B cell (primary cell): Measurements from ENCODE around the gene CASKIN2. TPM values are rescaled to one million over a fixed set of nuclear protein-coding genes. Genes with fewer than 3 reads are reported as not detected.

Source experiments
- ATAC-seq: fragments of 200-7000 bp; cut with Tn5 transposase; one replicate; pipeline ENCODE4 v1.10.0; 2021; ENCODE audit warnings: low read depth, mild to moderate bottlenecking, moderate number of reproducible peaks, moderate library complexity
- CTCF ChIA-PET: fragments of 350-600 bp; sonication (Branson Sonifier 250); formaldehyde crosslinking; loops from one replicate; lab custom pipeline; 2021; ENCODE audit warnings: antibody characterized with exemption, inconsistent platforms; lab: Charles Lee
- POLR2A ChIA-PET: fragments of 350-600 bp; sonication (Branson Sonifier 250); formaldehyde crosslinking; loops from one replicate; lab custom pipeline; 2021; ENCODE audit warnings: antibody characterized with exemption; lab: Charles Lee
- DNase-seq: peaks from one replicate; pipeline ENCODE4 v3.0.0; 2013
- H2AFZ ChIP-seq: 2 replicates; pipeline ENCODE4 v1.6.1; 2012; ENCODE audit warnings: mild to moderate bottlenecking, low read depth, low read length; ENCODE audit not compliant: insufficient read depth, poor library complexity, severe bottlenecking
- H3K27ac ChIP-seq, 2 donors: 1 replicate in 1 of 2; 2 replicates in 1 of 2; pipeline ENCODE4 v1.5.1; 2012 to 2013; ENCODE audit warnings: low read length in 2 of 2, mild to moderate bottlenecking in 2 of 2, moderate library complexity in 1 of 2
- H3K27me3 ChIP-seq, 4 experiments: fragments of 200-600 bp in 1 of 4; sonication (generic) in 1 of 4; replicated peaks in 1 of 4; 1 replicate in 2 of 4; 2 replicates in 2 of 4; pipeline versions ENCODE4 v1.6.1 to v1.7.0; 2013 to 2016; ENCODE audit warnings: low read length in 3 of 4, mild to moderate bottlenecking in 2 of 4, mixed read lengths in 1 of 4, moderate library complexity in 1 of 4; ENCODE audit not compliant: insufficient read depth in 4 of 4, control insufficient read depth in 3 of 4; ENCODE audit errors: control extremely low read depth in 1 of 4
- H3K36me3 ChIP-seq, 2 experiments: replicated peaks in 1 of 2; 1 replicate in 1 of 2; 2 replicates in 1 of 2; pipeline versions ENCODE4 v1.6.1 to v1.7.1; 2013; ENCODE audit warnings: low read length in 1 of 2; ENCODE audit not compliant: insufficient read depth in 2 of 2, control insufficient read depth in 1 of 2; ENCODE audit errors: control extremely low read depth in 1 of 2, extremely low read depth in 1 of 2
- H3K4me1 ChIP-seq, 2 donors: fragments of 200-600 bp in 1 of 2; sonication (generic) in 1 of 2; 1 replicate in 1 of 2; 2 replicates in 1 of 2; pipeline versions ENCODE4 v1.5.1 to v1.6.1; 2013 to 2017; ENCODE audit warnings: low read length in 2 of 2; ENCODE audit not compliant: control insufficient read depth in 2 of 2, insufficient read depth in 2 of 2
- H3K4me2 ChIP-seq: replicated peaks from 2 replicates; pipeline ENCODE3; 2012; ENCODE audit warnings: mild to moderate bottlenecking, low read depth, low read length; ENCODE audit not compliant: poor library complexity, severe bottlenecking
- H3K4me3 ChIP-seq, 5 experiments: fragments of 200-600 bp in 1 of 5; sonication (generic) in 1 of 5; 1 replicate in 3 of 5; 2 replicates in 2 of 5; pipeline versions ENCODE4 v1.5.1 to v1.7.0; 2011 to 2016; ENCODE audit warnings: low read length in 4 of 5, mild to moderate bottlenecking in 4 of 5, low read depth in 2 of 5, control low read depth in 1 of 5, moderate library complexity in 1 of 5; ENCODE audit not compliant: insufficient read depth in 1 of 5; ENCODE audit errors: control extremely low read depth in 1 of 5, extremely low read depth in 1 of 5
- H3K79me2 ChIP-seq: fragments of 200-600 bp; sonication (generic); one replicate; pipeline ENCODE4 v1.6.0; 2016; ENCODE audit warnings: low read length; ENCODE audit not compliant: control insufficient read depth, insufficient read depth
- H3K9ac ChIP-seq: fragments of 200-600 bp; sonication (generic); 2 replicates; pipeline ENCODE4 v1.6.1; 2017; ENCODE audit warnings: mild to moderate bottlenecking, low read length, moderate library complexity
- H3K9me3 ChIP-seq, 3 donors: one replicate each; pipeline versions ENCODE4 v1.6.1 to v1.7.1; 2013; ENCODE audit warnings: low read length in 2 of 3; ENCODE audit not compliant: control insufficient read depth in 2 of 3, insufficient read depth in 1 of 3; ENCODE audit errors: control extremely low read depth in 1 of 3
- H4K20me1 ChIP-seq: 2 replicates; pipeline ENCODE4 v1.6.0; 2012; ENCODE audit warnings: mild to moderate bottlenecking, low read length; ENCODE audit not compliant: insufficient read depth, control insufficient read depth, poor library complexity, severe bottlenecking
- H3K27ac Mint-ChIP-seq: one replicate; pipeline ENCODE4 v1.8.0; 2021; ENCODE audit warnings: mixed read lengths
- H3K27me3 Mint-ChIP-seq: one replicate; pipeline ENCODE4 v1.8.0; 2021; ENCODE audit warnings: mixed read lengths
- H3K4me1 Mint-ChIP-seq: one replicate; pipeline ENCODE4 v1.8.0; 2021; ENCODE audit warnings: mixed read lengths
- H3K4me3 Mint-ChIP-seq: one replicate; pipeline ENCODE4 v1.8.0; 2021; ENCODE audit warnings: mixed read lengths
- H3K9me3 Mint-ChIP-seq: one replicate; pipeline ENCODE4 v1.8.0; 2022; ENCODE audit warnings: mixed read lengths; ENCODE audit not compliant: insufficient read depth
- CTCF ChIP-seq: fragments of 200-600 bp; IDR thresholded peaks from one replicate; pipeline ENCODE4 v1.8.0; 2022; ENCODE audit warnings: antibody characterized with exemption, mild to moderate bottlenecking
- EZH2 ChIP-seq: IDR thresholded peaks from 2 replicates; pipeline ENCODE4 v1.6.1; 2012; ENCODE audit warnings: borderline replicate concordance, low read depth, mild to moderate bottlenecking, moderate library complexity, low read length; ENCODE audit not compliant: insufficient read depth, poor library complexity, severe bottlenecking
- WGBS: methylation state at CpG from one replicate; pipeline ENCODE4 v1.1.5; 2013; ENCODE audit warnings: missing lambda C conversion rate; ENCODE audit not compliant: insufficient coverage; 5-methylcytosine and 5-hydroxymethylcytosine counted together
- intact Hi-C: fragments of 100-400 bp; cut with micrococcal nuclease; formaldehyde crosslinking; loops from one replicate; pipeline ENCODE4 v1.10.0; 2022
- polyA plus RNA-seq: library from polyadenylated mRNA; depleted of rRNA; stranded (reverse); fragments of >200 nt; gene quantifications from 2 replicates; pipeline ENCODE4 v1.2.3, GENCODE V29; 2012
- total RNA-seq, 2 donors: library from RNA; stranded (reverse); fragments of 120-200 nt in 1 of 2; gene quantifications; 1 replicate in 1 of 2; 2 replicates in 1 of 2; pipeline versions ENCODE4 v1.2.3 to v1.2.4, GENCODE V29; 2013 to 2022

CASKIN2 gene
- total and polyA plus RNA-seq, 2 donors (not counting 1 experiment from before 2014, with no cell fraction given), result 0.37 to 1.00 TPM

GRCh38 chr17:75454193-75454592, 61.1 kb downstream of the CASKIN2 start:
- Mint-ChIP-seq H3K4me3 (no peak overlapping the region), H3K27me3 (no peaks in the 10 kb centered on the region), H3K4me1 (peaks cover 34% of the 10 kb centered on the region), H3K9me3 (no peaks in the 10 kb centered on the region), H3K27ac (no peak overlapping the region)
- peaks cover 22% of the 10 kb centered on the region for H3K79me2 ChIP-seq
- CTCF ChIA-PET, result interaction anchor here (1.3 to 1.5 kb wide), 2 partner anchors 10 to 294 kb away, joined by 5 read pairs; no protein-coding TSS in a partner anchor
- H3K27me3 ChIP-seq, result no peaks in the 10 kb centered on the region
- no peak for ATAC-seq
- H4K20me1 ChIP-seq, result no peaks in the 10 kb centered on the region
- peaks cover 14 to 16% of the 10 kb centered on the region in 2 donors for H3K4me1 ChIP-seq
- no peak overlapping the region for H3K27ac ChIP-seq
- H3K4me2 ChIP-seq, result no peak overlapping the region
- TF ChIP-seq CTCF, result no peak
- no peak for TF ChIP-seq EZH2
- intact Hi-C loops, result no loop called here
- POLR2A ChIA-PET, result no interaction called here
- no peaks in the 10 kb centered on the region for H3K9me3 ChIP-seq
- H3K4me3 ChIP-seq, result no peak overlapping the region
- DNase-seq, result no peak
- no peak overlapping the region for H2AFZ ChIP-seq
- no peak overlapping the region for H3K9ac ChIP-seq
- no peaks in the 10 kb centered on the region for H3K36me3 ChIP-seq

GRCh38 chr17:75450270-75450669, 65.1 kb downstream of the CASKIN2 start:
- Histone ChIP-seq H3K9me3 (no peaks in the 10 kb centered on the region), H3K36me3 (no peaks in the 10 kb centered on the region), H3K27me3 (no peaks in the 10 kb centered on the region), H3K4me1 (no peaks in the 10 kb centered on the region), H3K9ac (no peak overlapping the region), H3K4me2 (no peak overlapping the region), H3K27ac (no peak overlapping the region), H2AFZ (no peak overlapping the region), H3K79me2 (no peaks in the 10 kb centered on the region), H4K20me1 (no peaks in the 10 kb centered on the region), H3K4me3 (no peak overlapping the region)
- H3K27me3 Mint-ChIP-seq, result no peaks in the 10 kb centered on the region
- no peak overlapping the region for H3K27ac Mint-ChIP-seq
- no peaks in the 10 kb centered on the region for H3K9me3 Mint-ChIP-seq
- H3K4me1 Mint-ChIP-seq, result peaks cover 9% of the 10 kb centered on the region
- ChIA-PET CTCF (no interaction called here), POLR2A (no interaction called here)
- 100% methylated on average over 3 of the region's 4 CpGs for WGBS
- intact Hi-C loops, result no loop called here
- TF ChIP-seq EZH2, result no peak
- no peak for TF ChIP-seq CTCF
- H3K4me3 Mint-ChIP-seq, result no peak overlapping the region
- DNase-seq (no peak), ATAC-seq (no peak)

Other genes with a start within 250 kb of the CASKIN2 start
- 40.0 and 41.5 TPM in 2 replicates for gene MIF4GD, start 244.3 kb downstream of the CASKIN2 start, total RNA-seq
- 60.2 and 87.4 TPM in 2 replicates for gene MIF4GD, start 244.3 kb downstream of the CASKIN2 start, polyA plus RNA-seq
- 46.4 and 52.3 TPM in 2 replicates for gene SLC25A19, start 226.1 kb downstream of the CASKIN2 start, total RNA-seq
- gene SLC25A19, start 226.1 kb downstream of the CASKIN2 start, polyA plus RNA-seq, result 34.5 and 36.8 TPM in 2 replicates
- 219 and 224 TPM in 2 replicates for gene GRB2, start 109.9 kb downstream of the CASKIN2 start, total RNA-seq
- gene GRB2, start 109.9 kb downstream of the CASKIN2 start, polyA plus RNA-seq, result 114 and 152 TPM in 2 replicates
- gene TMEM94, start 58.9 kb downstream of the CASKIN2 start, total RNA-seq, result 112 and 139 TPM in 2 replicates
- gene TMEM94, start 58.9 kb downstream of the CASKIN2 start, polyA plus RNA-seq, result 140 and 158 TPM in 2 replicates
- gene TSEN54, start 991 bp upstream of the CASKIN2 start, total RNA-seq, result 29.7 and 33.0 TPM in 2 replicates
- 26.3 and 45.9 TPM in 2 replicates for gene TSEN54, start 991 bp upstream of the CASKIN2 start, polyA plus RNA-seq
- gene LLGL2, start 10.2 kb upstream of the CASKIN2 start, total RNA-seq, result 39.7 and 40.6 TPM in 2 replicates
- gene LLGL2, start 10.2 kb upstream of the CASKIN2 start, polyA plus RNA-seq, result 35.3 and 52.0 TPM in 2 replicates
- 452 and 460 TPM in 2 replicates for gene MYO15B, start 72.3 kb upstream of the CASKIN2 start, total RNA-seq
- 619 and 1,019 TPM in 2 replicates for gene MYO15B, start 72.3 kb upstream of the CASKIN2 start, polyA plus RNA-seq
- 0.61 and 0.62 TPM in 2 replicates for gene SMIM5, start 117.9 kb upstream of the CASKIN2 start, total RNA-seq
- 4.9 and 7.6 TPM in 2 replicates for gene SMIM5, start 117.9 kb upstream of the CASKIN2 start, polyA plus RNA-seq
- 56.6 and 58.5 TPM in 2 replicates for gene RECQL5, start 151.6 kb upstream of the CASKIN2 start, total RNA-seq
- 40.3 and 70.5 TPM in 2 replicates for gene RECQL5, start 151.6 kb upstream of the CASKIN2 start, polyA plus RNA-seq
- gene SAP30BP, start 151.8 kb upstream of the CASKIN2 start, total RNA-seq, result 148 and 174 TPM in 2 replicates
- 143 and 189 TPM in 2 replicates for gene SAP30BP, start 151.8 kb upstream of the CASKIN2 start, polyA plus RNA-seq
- gene ITGB4, start 205.9 kb upstream of the CASKIN2 start, total RNA-seq, result 0.81 and 1.1 TPM in 2 replicates
- gene ITGB4, start 205.9 kb upstream of the CASKIN2 start, polyA plus RNA-seq, result 0.12 and 0.27 TPM in 2 replicates
- 29.8 and 33.9 TPM in 2 replicates for gene GALK1, start 249.7 kb upstream of the CASKIN2 start, total RNA-seq
- 25.7 and 37.4 TPM in 2 replicates for gene GALK1, start 249.7 kb upstream of the CASKIN2 start, polyA plus RNA-seq